ENCODE data around the gene DNAAF5. TPM values are rescaled to one million over a fixed set of nuclear protein-coding genes. Genes with fewer than 3 reads are reported as not detected.

DNAAF5 gene
- total RNA-seq, 1 donor from 2014 or later, result 59.7 TPM

GRCh38 chr7:778968-779451, 52.5 kb downstream of the DNAAF5 start:
- Histone ChIP-seq H3K4me3 (ENCODE audit: low read depth, low read length) (no peak overlapping the region), H3K36me3 (ENCODE audit: control insufficient read depth, insufficient read depth, low read length) (no peaks in the 10 kb centered on the region), H3K27me3 (ENCODE audit: control insufficient read depth, insufficient read depth, low read length) (no peaks in the 10 kb centered on the region)
- no peak for DNase-seq (ENCODE audit: low read depth)
- no peak for TF ChIP-seq CTCF (IDR thresholded peaks at IDR 0.05; ENCODE audit: insufficient read depth, low read length, poor library complexity, severe bottlenecking)

DNA sequence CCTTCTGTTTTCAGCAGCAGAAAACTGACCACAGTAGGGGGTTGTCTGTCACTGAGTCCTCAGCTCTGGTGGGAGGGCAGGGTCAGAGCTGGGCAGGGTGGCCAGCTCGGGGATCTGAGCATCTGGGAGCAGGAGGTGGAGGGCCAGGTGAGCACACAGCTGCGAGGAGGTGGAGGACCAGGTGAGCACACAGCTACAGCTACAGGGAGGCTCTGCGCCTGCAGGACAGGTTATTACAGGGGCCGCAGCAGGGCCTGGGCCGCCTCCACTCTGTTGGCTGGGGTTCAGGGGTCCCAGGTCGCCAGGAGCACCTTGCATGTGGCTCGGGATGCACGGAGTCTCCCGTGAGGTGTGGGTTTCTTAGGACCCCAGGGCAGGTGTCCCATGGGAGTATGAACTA, 53.0 kb downstream of the DNAAF5 start:
- TF ChIP-seq CTCF (IDR thresholded peaks at IDR 0.05; ENCODE audit: insufficient read depth, low read length, poor library complexity, severe bottlenecking), result no peak

DNA sequence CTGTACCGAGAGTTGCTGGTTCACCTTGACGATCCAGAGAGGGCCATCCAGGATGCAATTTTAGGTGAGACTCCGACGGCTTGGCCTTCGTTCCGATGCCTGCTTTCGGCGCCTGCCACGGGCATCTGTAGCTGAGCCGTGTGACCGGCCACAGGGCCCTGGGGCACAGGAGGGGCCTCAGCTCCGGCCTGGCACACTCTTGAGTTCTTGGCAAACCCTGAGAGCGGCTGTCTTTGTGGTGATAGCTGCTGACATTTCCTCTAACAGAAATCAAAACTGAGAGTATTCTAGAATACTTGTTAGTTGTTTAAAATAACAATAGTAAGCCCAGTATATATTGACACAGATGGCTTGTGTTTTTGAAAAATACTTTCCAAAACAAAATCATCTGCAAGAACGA, 53.6 kb downstream of the DNAAF5 start:
- DNase-seq (ENCODE audit: low read depth), result no peak
- no peaks in the 10 kb centered on the region for H3K27me3 ChIP-seq (ENCODE audit: control insufficient read depth, insufficient read depth, low read length)
- H3K36me3 ChIP-seq (ENCODE audit: control insufficient read depth, insufficient read depth, low read length), result no peaks in the 10 kb centered on the region
- H3K4me3 ChIP-seq (ENCODE audit: low read depth, low read length), result no peak overlapping the region
- TF ChIP-seq CTCF (IDR thresholded peaks at IDR 0.05; ENCODE audit: insufficient read depth, low read length, poor library complexity, severe bottlenecking), result no peak

More for the DNA sequence above, 53.0 kb downstream of the DNAAF5 start:
- no peaks in the 10 kb centered on the region for H3K27me3 ChIP-seq (ENCODE audit: control insufficient read depth, insufficient read depth, low read length)
- DNase-seq (ENCODE audit: low read depth), result no peak
- H3K36me3 ChIP-seq (ENCODE audit: control insufficient read depth, insufficient read depth, low read length), result no peaks in the 10 kb centered on the region
- no peak overlapping the region for H3K4me3 ChIP-seq (ENCODE audit: low read depth, low read length)

GRCh38 chr7:780516-780915, 54.0 kb downstream of the DNAAF5 start:
- no peaks in the 10 kb centered on the region for H3K27me3 ChIP-seq (ENCODE audit: control insufficient read depth, insufficient read depth, low read length)
- no peaks in the 10 kb centered on the region for H3K36me3 ChIP-seq (ENCODE audit: control insufficient read depth, insufficient read depth, low read length)
- no peak overlapping the region for H3K4me3 ChIP-seq (ENCODE audit: low read depth, low read length)
- TF ChIP-seq CTCF (IDR thresholded peaks at IDR 0.05; ENCODE audit: insufficient read depth, low read length, poor library complexity, severe bottlenecking), result no peak
- DNase-seq (ENCODE audit: low read depth), result no peak

DNA sequence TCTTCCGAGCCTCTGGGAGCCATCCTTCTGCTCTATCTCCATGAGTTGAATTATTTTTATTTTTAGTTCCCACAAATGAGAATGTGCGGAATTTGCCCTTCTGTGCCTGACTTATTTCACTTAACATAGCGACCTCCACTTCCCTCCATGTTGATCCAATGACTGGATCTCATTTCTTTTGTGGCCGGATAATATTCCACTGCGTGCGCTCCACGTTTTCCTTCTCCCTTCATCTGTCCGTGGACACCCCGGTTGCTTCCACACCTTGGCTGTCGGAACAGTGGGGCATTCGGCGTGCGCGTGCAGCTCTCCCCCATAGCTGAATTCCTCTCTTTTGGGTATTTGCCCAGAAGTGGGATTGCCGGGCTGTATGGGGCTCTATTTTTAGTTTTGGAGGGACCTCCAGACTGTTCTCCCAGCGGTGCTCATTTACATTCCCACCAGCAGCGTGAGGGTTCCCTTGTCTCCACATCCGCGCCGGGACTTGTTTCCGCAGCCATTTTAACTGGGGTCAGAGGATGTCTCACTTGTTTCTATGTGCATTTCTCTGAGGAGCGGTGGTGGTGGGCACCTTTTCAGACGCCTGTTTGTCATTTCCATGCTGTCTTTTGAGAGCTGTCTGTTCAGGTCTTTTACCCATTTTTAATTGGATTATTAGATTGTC, 54.8 kb downstream of the DNAAF5 start:
- TF ChIP-seq CTCF (IDR thresholded peaks at IDR 0.05; ENCODE audit: insufficient read depth, low read length, poor library complexity, severe bottlenecking), result no peak
- H3K27me3 ChIP-seq (ENCODE audit: control insufficient read depth, insufficient read depth, low read length), result no peaks in the 10 kb centered on the region
- no peak overlapping the region for H3K4me3 ChIP-seq (ENCODE audit: low read depth, low read length)
- no peak for DNase-seq (ENCODE audit: low read depth)
- no peaks in the 10 kb centered on the region for H3K36me3 ChIP-seq (ENCODE audit: control insufficient read depth, insufficient read depth, low read length)
